ENCODE data around the gene EFCAB8.
"Not testable (repeated sequence)": the region's sequence is repeated elsewhere in the genome, so short reads cannot be mapped to it uniquely, and the experiment has no call there.

The EFCAB8 gene

DNA sequence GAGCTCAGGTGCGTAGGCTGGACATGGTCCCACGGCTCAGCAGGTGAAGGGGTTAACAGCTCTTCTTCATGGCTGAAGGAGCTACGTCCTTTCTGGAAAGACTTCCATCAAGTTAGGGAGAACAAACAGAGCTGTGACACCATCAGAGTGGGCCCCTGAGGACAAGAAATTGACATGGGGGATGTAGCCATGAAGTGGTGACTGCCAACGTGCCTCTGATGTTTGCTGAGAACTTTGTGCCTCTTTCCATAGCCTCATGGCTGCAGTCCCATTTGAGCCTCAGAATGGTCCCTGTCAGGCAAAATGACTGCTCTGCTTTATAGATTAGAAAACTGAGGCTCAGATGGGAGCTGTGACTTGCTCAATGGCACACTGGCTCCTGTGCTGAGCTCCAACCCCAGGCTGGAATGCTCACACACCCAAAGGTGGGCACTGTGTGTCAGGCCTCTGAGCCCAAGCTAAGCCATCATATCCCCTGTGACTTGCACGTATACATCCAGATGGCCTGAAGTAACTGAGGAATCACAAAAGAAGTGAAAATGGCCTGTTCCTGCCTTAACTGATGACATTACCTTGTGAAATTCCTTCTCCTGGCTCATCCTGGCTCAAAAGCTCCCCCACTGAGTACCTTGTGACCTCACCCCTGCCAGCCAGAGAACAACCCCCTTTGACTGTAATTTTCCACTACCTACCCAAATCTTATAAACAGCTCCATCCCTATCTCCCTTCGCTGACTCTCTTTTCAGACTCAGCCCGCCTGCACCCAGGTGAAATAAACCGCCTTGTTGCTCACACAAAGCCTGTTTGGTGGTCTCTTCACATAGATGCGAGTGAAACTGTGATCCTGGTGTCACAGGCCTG is 115.7 kb downstream of the EFCAB8 start:
- not testable (repeated sequence) for H3K4me3 ChIP-seq (ENCODE audit: low read length); H3K36me3 ChIP-seq (ENCODE audit: control insufficient read depth, insufficient read depth, low read length); H3K9me3 ChIP-seq (ENCODE audit: control insufficient read depth, low read length); H3K4me1 ChIP-seq (ENCODE audit: control insufficient read depth, insufficient read depth, low read length); H3K9ac ChIP-seq (ENCODE audit: low read length); H3K27me3 ChIP-seq (ENCODE audit: control insufficient read depth, insufficient read depth, low read length)

DNA sequence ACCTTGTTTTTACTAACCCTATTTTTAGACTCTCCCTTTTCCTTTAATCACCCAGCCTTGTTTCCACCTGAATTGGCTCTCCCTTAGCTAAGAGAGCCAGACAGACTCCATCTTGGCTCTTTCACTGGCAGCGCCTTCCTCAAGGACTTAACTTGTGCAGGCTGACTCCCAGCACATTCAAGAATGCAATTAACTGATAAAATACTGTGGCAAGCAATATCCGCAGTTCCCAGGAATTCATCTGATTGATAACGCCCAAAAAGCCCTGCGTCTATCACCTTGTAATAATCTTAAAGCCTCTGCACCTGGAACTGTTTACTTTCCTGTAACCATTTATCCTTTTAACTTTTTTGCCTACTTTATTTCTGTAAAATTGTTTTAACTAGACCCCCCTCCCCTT is 116.4 kb downstream of the EFCAB8 start:
- not testable (repeated sequence) for H3K9ac ChIP-seq (ENCODE audit: low read length); H3K9me3 ChIP-seq (ENCODE audit: control insufficient read depth, low read length); H3K27me3 ChIP-seq (ENCODE audit: control insufficient read depth, insufficient read depth, low read length); H3K36me3 ChIP-seq (ENCODE audit: control insufficient read depth, insufficient read depth, low read length); H3K4me1 ChIP-seq (ENCODE audit: control insufficient read depth, insufficient read depth, low read length); H3K4me3 ChIP-seq (ENCODE audit: low read length)

DNA sequence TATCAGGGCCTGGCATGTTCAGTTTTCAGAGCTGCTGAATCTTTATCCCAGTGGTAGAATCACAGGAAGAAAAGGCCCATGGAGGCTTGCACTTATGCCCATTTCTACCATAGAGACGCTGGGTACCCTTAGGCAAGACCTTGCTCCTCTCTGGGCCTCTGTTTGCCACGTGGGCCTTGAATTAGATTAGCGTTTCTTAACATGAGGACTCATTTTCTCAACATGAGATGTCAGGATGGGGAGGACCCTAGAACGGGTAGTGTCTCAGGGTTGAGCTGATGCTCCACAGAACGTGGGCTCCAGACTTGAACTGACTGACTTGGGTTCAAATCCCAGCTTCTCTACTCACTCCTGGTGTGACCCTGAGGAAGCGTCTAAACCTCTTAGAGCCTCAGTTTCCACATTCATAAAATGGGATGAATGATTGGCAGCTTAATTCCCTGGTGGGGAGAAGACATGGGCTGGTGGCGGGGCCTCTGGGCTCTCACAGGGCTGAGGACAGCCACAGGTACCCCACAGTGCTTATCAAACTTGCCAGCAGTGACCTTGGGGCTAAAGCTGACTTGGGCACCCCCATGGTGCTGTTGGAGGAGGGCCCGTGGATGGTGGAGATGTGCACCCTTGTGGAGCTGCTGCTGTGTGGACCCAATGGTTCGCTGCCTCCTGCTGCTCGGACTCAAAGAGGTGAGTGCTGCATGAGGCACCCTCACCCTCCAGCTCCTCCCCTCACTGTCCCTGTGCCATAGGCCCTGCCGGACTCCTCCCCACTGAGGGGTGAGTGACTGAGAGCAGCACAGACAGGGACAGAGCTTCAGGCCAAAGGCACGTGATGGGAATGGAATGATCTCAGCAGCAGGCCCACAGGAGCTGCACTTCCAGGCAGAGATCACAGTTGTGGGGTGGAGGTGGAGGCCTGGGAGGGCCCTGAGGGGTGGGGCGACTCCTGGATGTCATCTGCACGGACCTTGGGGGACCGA is 117.3 kb downstream of the EFCAB8 start:
- Histone ChIP-seq H3K9me3 (ENCODE audit: control insufficient read depth, low read length) (no peaks in the 10 kb centered on the region), H3K36me3 (ENCODE audit: control insufficient read depth, insufficient read depth, low read length) (no peaks in the 10 kb centered on the region), H3K4me3 (ENCODE audit: low read length) (no peak overlapping the region), H3K4me1 (ENCODE audit: control insufficient read depth, insufficient read depth, low read length) (no peaks in the 10 kb centered on the region), H3K9ac (ENCODE audit: low read length) (no peak overlapping the region), H3K27me3 (ENCODE audit: control insufficient read depth, insufficient read depth, low read length) (no peaks in the 10 kb centered on the region)

DNA sequence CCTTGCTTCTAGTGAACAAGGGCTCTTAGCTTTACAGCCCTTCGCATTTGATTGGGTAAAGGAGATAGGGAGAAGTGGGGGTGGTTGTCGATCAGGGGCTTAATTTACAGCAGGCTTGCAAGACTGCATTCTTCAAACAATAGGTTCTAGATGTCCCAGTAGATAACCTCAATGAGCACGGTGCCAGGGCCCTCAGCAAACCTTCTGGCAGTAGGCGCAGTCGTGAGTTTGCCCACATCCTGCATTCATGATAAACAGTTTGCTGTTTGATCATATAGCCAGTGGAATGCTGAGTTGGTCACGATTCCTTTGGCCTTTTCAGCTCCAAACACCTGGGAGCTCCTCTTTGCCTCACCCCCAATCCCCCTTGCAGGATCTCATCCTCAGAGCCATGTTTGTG is 118.0 kb downstream of the EFCAB8 start:
- no peaks in the 10 kb centered on the region for H3K36me3 ChIP-seq (ENCODE audit: control insufficient read depth, insufficient read depth, low read length)
- H3K4me1 ChIP-seq (ENCODE audit: control insufficient read depth, insufficient read depth, low read length) = no peaks in the 10 kb centered on the region
- no peaks in the 10 kb centered on the region for H3K9me3 ChIP-seq (ENCODE audit: control insufficient read depth, low read length)
- no peak overlapping the region for H3K9ac ChIP-seq (ENCODE audit: low read length)
- no peak overlapping the region for H3K4me3 ChIP-seq (ENCODE audit: low read length)
- no peaks in the 10 kb centered on the region for H3K27me3 ChIP-seq (ENCODE audit: control insufficient read depth, insufficient read depth, low read length)

DNA sequence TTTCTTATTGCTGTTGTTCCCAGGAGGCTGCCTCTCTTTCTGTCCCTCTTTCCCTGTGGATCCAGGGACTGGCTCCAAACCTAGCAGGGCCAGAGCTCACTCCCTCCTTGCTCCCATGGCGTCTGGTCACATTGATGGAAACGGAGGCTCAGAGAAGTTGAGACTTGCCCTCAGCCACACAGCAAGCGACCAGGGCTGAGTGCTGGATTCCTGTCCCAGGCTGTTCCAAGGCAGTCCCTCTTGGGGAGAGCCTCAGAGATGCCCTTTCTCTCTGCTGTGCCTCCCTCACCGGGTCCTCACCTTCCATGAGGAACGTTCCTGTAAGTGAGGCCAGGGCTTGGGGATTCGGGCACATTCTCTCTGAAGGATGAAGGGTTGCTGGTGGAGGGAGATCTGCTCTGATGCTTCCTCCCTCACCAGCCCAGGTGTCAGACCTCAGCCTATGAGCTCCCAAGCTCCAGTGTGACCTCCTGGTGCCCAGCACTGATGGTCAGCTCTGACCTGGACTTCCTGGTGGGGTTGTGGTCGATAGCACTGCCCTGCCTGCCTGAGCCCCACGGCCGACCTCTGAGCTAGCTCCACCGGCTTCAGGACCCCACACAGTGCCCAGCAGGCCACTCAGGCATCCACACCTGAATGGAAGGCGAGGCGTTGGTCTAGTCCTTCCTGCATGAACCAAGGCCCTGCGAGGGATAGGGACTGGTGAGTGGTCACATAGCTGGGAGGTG is 118.7 kb downstream of the EFCAB8 start:
- no peaks in the 10 kb centered on the region for H3K9me3 ChIP-seq (ENCODE audit: control insufficient read depth, low read length)
- no peaks in the 10 kb centered on the region for H3K36me3 ChIP-seq (ENCODE audit: control insufficient read depth, insufficient read depth, low read length)
- no peak overlapping the region for H3K4me3 ChIP-seq (ENCODE audit: low read length)
- no peaks in the 10 kb centered on the region for H3K4me1 ChIP-seq (ENCODE audit: control insufficient read depth, insufficient read depth, low read length)
- no peaks in the 10 kb centered on the region for H3K27me3 ChIP-seq (ENCODE audit: control insufficient read depth, insufficient read depth, low read length)
- no peak overlapping the region for H3K9ac ChIP-seq (ENCODE audit: low read length)

DNA sequence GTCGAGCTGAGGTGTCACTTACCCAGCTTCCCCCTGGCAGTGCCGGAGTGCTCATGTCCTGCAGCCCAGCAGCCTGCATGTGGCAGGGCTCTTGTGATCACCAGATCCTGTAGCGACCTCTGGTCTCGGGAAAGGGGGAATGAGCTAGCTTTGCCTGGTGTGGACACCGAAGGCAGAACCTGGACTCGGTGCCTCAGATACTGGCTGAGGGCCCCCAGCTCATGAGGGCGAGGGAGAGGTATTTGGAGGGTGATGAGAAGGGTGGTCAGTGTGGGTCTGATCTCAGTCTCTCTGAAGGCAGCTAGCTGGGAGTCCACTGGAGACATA is 119.2 kb downstream of the EFCAB8 start:
- Histone ChIP-seq H3K4me3 (ENCODE audit: low read length) (no peak overlapping the region), H3K4me1 (ENCODE audit: control insufficient read depth, insufficient read depth, low read length) (no peaks in the 10 kb centered on the region), H3K36me3 (ENCODE audit: control insufficient read depth, insufficient read depth, low read length) (no peaks in the 10 kb centered on the region), H3K27me3 (ENCODE audit: control insufficient read depth, insufficient read depth, low read length) (no peaks in the 10 kb centered on the region), H3K9ac (ENCODE audit: low read length) (no peak overlapping the region), H3K9me3 (ENCODE audit: control insufficient read depth, low read length) (no peaks in the 10 kb centered on the region)

DNA sequence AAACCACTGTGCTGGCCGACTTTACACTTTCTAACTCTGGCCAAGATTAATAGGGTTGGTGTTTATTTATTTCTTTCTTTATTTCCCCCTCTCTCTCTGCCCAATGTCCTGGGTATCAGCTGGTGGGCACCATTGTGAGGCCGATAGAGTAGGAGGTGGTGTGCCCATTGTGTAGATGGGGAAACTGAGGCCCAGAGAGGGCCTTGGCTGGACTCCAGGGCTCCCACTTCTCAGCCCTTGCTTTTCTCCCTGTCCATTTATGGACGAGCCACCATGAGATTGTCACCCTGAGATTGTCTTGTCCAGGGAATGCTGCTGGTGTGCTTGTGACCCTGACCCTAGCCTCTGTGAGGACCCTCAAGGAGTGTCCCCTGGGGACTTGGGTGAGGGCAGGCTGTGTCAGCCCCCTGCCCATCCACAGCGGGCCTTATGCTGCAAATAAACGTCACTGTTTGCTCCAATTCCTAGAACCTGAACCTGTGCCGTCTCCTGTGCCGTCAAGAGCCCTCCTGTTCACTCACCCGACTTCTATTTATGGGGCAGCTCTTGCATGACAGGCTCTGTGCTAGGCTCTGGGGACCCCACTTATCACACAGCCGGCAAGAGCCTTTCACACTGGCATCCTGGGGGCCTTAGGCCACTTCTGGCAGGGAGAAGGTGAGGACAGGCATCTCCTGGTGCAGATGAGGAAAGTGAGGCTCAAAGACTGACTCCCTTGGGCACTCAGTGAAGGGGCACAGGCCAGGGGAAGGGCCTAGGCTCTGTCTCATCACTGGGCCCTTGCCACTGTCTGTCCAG is 120.7 kb downstream of the EFCAB8 start:
- Histone ChIP-seq H3K9ac (ENCODE audit: low read length) (no peak overlapping the region), H3K4me3 (ENCODE audit: low read length) (no peak overlapping the region), H3K4me1 (ENCODE audit: control insufficient read depth, insufficient read depth, low read length) (no peaks in the 10 kb centered on the region), H3K36me3 (ENCODE audit: control insufficient read depth, insufficient read depth, low read length) (no peaks in the 10 kb centered on the region), H3K9me3 (ENCODE audit: control insufficient read depth, low read length) (no peaks in the 10 kb centered on the region), H3K27me3 (ENCODE audit: control insufficient read depth, insufficient read depth, low read length) (no peaks in the 10 kb centered on the region)

DNA sequence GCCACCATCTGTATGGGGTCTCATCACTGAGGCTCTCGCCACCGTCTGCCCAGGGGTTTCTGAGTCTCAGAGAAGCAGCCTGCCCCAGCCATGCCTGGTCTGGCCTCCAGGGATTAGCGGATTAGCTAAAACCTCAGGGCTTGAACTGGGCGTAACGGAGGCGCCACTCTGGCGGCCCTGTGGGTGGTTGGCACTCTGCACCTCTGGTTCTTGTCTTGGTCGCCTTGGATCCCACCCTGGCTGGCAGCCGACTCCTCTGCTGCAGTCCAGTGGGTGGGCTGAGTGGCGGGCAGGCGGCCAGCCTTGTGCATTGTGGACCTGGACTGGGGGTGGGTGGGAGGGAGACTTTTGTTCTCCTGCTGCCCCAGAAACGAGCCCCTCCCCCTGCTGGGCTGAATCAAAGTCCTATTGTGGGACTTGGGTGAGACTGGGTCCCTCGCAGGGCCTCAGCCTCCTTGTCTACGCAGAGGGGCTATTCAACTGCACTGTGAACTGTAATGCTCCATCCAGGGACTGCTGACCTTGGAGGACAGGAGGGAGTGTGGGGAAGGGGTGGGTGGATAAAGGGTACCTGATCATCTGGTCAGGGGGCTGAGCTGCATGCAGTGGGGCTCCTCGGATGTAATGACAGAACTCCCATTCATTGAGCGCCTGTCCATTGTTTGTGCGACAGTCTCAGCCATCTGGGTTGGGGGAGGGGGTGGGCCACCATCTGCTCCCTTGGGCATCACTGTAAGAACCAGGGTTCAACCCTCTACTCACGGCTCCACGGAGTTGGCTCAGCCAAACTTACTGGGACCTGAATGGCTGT is 121.6 kb downstream of the EFCAB8 start:
- Histone ChIP-seq H3K9ac (ENCODE audit: low read length) (no peak overlapping the region), H3K9me3 (ENCODE audit: control insufficient read depth, low read length) (no peaks in the 10 kb centered on the region), H3K27me3 (ENCODE audit: control insufficient read depth, insufficient read depth, low read length) (no peaks in the 10 kb centered on the region), H3K36me3 (ENCODE audit: control insufficient read depth, insufficient read depth, low read length) (no peaks in the 10 kb centered on the region), H3K4me1 (ENCODE audit: control insufficient read depth, insufficient read depth, low read length) (no peaks in the 10 kb centered on the region), H3K4me3 (ENCODE audit: low read length) (no peak overlapping the region)

DNA sequence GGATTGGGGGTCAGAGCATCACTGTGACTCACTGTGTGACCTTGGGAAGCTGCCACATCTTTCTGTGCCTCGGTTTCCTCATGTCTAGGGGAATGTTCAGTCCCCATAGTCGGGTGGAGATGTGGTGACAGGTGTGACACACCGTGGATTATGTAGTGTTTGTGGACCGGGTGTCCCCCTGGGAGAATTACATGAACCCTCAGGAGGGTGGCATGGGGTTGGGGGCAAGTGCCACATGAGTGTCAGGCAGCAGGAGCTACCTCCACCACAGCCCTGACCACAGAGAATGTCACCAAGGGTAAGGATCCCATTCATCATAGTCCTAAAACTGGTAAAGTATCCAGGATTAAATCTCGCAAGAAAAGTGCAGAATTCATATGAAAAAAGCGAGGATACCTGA is 122.3 kb downstream of the EFCAB8 start:
- no peaks in the 10 kb centered on the region for H3K27me3 ChIP-seq (ENCODE audit: control insufficient read depth, insufficient read depth, low read length)
- no peaks in the 10 kb centered on the region for H3K4me1 ChIP-seq (ENCODE audit: control insufficient read depth, insufficient read depth, low read length)
- H3K9ac ChIP-seq (ENCODE audit: low read length) = no peak overlapping the region
- H3K4me3 ChIP-seq (ENCODE audit: low read length) = no peak overlapping the region
- H3K36me3 ChIP-seq (ENCODE audit: control insufficient read depth, insufficient read depth, low read length) = no peaks in the 10 kb centered on the region
- H3K9me3 ChIP-seq (ENCODE audit: control insufficient read depth, low read length) = no peaks in the 10 kb centered on the region

DNA sequence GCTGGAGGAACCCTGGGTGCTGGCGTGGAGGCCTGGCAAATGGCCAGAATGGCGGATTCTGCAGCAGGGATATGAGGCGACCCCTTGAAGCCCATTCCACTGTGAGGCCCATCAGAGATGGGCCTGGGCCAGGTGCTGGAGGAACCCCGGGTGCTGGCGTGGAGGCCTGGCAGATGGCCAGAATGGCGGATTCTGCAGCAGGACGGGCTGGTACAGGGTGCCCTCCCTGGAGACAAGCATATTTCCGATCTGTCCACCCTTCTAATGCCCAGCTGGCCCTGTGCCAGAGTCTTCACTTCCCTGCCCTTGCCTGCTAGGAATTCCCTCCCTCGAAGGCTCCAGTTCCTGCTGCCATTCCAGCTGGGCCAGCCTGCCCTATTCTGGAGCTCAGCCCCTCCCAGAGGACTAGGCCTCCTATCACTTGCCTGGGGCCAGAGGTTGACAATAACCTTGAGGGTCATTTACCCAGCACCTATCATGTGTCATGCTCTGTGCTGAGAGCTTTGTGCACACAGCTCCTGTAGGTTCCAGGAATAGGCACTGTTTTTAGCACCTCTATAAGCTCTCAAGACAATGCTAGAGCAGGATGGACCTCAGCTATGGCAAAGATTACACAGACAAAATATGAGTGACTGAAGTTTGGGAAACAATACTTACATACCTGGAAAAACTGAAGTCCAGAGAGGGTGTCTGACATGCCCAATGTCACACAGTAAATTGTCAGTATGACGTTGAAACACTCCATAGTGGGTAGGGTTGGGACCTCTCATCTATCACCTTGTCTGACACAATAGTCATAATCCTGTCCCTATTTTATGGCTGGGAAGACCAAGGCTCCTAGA is 124.1 kb downstream of the EFCAB8 start:
- Histone ChIP-seq H3K9me3 (ENCODE audit: control insufficient read depth, low read length) (no peaks in the 10 kb centered on the region), H3K4me3 (ENCODE audit: low read length) (no peak overlapping the region), H3K27me3 (ENCODE audit: control insufficient read depth, insufficient read depth, low read length) (no peaks in the 10 kb centered on the region), H3K4me1 (ENCODE audit: control insufficient read depth, insufficient read depth, low read length) (no peaks in the 10 kb centered on the region), H3K9ac (ENCODE audit: low read length) (no peak overlapping the region), H3K36me3 (ENCODE audit: control insufficient read depth, insufficient read depth, low read length) (no peaks in the 10 kb centered on the region)
